HG03066 (cell line): Measurements from ENCODE around the gene LCE1C.

ENCODE experiments used
- ATAC-seq: cut with Tn5 transposase; IDR thresholded peaks from one replicate; pipeline ENCODE4 v1.9.1; 2021; ENCODE audit warnings: low read depth; ENCODE audit not compliant: unreplicated experiment

The LCE1C gene, protein sequence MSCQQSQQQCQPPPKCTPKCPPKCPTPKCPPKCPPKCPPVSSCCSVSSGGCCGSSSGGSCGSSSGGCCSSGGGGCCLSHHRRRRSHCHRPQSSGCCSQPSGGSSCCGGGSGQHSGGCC

DNA sequence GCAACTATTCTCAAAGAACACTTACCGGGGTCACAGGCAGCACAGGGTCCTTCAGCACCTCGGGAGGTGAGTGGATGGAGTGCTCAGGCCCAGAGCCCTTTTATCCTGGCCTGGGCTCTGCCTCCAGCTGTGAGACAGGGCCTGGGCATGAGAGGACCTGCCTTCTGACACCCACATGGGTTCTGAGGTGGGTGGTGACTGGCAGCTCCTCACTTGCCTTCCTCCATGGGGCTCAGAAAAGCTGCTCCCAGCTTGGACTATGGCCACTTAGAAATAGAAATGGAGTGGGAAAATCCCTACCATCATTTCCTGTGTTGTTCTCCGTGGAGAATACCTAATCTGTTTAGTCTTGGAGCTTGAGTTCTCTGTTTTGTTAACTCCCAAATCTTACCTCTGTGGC is at the start of gene LCE1C:
TSS of gene LCE1C (minus strand) at position 76 of the 400 bp plus-strand sequence. CDS start 1,173 bp downstream, outside the sequence.
- no peak for ATAC-seq

DNA sequence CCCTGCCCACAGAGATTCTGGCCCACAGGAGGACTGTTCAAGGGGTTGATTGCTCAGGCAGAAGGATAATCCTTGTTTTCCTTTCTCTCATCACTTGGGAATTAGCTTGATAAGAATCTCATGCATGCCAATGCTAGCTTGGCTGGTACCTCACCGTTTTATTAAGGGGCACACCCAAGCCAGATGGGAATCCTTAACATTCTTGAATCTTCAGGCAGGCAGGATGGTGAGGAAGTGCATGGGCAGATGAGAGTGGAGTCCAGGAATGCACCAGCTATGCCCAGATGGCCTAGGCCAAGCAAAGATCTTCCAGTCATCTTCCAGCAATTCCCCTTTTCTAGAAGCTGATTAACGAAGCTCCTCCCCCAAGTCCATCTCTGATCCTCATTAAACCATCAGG is 49.2 kb upstream of the LCE1C start:
- no peak for ATAC-seq

DNA sequence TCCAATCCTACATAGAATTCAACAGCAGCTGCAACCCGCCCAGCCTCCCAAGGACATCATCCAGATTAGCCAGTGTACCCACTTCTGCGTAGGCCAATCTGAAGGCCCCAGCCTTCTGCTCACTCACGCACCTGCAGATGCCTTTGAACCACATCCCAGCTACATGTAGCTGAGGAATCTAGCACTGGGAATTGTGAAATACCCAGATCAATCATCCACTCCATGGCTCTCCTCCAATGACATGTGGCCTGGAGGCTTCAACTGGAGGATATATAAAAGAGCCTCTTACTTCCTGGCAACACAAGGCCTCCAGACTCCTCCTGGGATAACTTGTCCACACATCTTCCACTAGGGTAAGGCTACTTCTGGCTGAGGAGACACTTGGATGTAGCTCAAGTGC is 36.1 kb upstream of the LCE1C start, which contains the start of gene LCE6A:
TSS of gene LCE6A (plus strand) at position 301 of the 400 bp plus-strand sequence. CDS start 665 bp downstream, outside the sequence.
- ATAC-seq, result no peak

DNA sequence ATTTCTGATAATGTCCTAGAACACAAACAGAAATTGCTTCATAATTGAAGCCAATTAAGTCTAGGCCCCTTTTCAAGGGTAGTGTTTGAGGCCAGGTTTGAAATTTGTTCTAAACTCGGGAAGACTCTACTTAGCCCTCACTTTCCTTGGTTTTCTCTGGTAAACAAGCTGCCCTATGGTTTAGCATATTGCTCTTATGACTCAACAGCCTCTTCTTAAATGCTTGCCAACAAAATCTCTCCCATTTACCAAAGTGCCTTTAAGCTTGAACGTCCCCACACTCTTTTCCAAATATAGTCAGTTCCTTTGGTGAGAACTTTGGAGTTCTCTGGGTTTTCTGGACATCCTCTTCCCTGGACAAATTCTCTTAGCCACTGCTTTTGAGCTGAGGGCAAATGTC is 30.4 kb upstream of the LCE1C start:
- ATAC-seq, result no peak

DNA sequence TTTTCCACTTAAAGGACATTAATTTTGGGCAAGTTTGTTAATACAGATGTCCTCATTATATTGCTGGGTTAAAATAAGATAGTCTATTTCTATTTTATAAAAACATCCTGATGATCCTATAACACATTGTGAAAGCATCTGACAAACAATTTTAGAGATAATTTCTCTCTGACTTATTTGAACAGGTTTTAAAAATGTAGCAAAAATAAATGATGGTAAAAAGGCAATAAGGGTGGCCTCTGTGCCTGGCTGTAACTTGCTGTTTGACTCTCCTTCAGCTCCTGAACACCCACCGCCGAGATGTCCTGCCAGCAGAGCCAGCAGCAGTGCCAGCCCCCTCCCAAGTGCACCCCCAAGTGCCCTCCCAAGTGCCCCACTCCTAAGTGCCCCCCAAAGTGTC is 20.7 kb upstream of the LCE1C start, which contains the start of gene LCE1A:
TSS of gene LCE1A (plus strand) at position 301 of the 400 bp plus-strand sequence. CDS start at position 301, 0 bp downstream.
- ATAC-seq, result no peak

DNA sequence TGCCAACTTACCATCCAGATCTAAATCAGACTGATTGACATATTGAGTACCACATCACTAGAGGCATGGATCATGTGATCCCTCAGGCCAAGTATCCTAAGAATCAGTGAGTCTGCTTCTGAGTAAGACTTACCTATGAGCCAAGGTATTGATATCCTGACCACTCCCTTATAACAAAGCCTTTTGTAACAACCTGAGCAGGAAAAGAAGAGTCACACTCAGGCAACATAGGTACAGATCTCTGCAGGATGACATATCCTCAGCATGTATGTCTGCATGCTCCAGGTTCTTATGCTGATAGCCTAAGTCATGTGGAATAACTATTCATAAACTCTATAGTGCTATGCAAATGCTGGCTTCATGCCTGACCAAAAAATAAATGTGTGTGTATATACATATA is 18.5 kb upstream of the LCE1C start:
- ATAC-seq, result no peak

DNA sequence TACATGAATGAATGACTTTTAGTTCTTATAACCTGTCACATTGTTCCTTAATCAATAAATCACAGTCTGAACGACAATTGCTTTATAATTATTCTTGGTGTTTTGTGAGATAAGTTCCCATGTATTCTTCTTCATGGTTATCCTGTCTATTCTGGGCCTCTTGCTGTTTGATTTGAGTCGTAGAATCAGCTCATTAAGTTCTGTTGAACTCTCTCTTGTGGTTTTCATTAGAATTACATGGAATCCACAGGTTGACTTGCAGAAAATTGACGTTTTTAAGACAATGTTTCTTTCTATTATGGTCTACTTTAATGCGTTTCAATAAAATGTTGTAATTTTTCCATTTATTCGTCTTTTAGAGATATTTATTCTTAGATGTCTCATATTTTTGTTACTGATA is 16.8 kb upstream of the LCE1C start:
- ATAC-seq, result no peak

DNA sequence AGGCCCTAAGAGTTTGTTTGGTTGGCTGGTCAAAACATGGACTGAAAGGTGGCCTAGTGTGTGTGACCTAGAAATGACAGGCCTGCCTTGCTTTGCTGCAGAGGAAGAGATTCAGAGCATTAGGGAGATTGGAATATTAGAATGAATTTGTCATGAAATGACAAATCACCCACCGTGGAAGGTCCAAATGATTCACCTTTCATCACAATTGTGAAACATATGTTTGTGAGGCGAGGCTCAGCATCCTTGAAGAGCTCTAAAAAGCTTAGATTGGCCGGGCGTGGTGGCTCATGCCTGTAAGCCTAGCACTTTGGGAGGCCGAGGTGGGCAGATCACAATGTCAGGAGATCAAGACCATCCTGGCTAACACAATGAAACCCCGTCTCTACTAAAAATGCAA is 10.9 kb upstream of the LCE1C start:
- ATAC-seq, result no peak

DNA sequence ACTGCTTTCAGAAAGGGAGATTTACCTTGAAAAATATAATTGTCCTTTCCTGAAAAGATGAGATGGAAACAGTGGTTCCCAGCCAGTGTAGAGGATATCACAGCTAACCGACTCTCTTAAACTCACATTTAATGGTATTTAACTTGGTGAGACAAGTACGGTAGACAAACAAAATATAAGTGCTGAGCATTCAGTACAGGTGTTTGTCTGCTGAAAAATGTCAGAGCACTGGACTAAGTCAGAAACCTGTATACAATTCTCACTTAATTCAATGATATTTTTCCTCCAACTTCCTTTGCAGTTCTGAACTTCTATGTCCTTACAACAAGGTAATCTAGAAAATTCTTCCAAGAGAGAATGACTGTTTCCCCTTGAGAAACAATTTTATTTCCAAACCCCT is 5.2 kb upstream of the LCE1C start, which contains the start of gene LCE1B:
TSS of gene LCE1B (plus strand) at position 301 of the 400 bp plus-strand sequence. CDS start 476 bp downstream, outside the sequence.
- ATAC-seq, result no peak

DNA sequence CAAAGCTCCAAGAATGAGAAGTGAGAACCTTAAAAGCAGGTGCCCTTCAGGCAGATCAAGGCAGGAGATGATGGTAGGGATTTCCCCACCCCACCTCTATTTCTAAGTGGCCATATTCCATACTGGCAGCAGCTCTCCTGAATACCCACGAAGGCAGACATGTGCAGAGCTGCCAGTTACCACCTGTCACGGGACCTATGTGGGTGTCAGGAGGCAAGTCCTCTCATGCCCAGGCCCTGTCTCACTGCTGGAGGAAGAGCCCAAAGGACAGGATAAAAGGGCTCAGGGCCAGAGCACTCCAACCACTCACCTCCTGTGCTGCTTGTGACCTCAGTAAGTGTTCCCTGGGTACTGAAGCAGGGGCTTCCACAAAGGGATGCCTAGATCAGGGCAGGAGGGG is 4.6 kb upstream of the LCE1C start:
- no peak for ATAC-seq

DNA sequence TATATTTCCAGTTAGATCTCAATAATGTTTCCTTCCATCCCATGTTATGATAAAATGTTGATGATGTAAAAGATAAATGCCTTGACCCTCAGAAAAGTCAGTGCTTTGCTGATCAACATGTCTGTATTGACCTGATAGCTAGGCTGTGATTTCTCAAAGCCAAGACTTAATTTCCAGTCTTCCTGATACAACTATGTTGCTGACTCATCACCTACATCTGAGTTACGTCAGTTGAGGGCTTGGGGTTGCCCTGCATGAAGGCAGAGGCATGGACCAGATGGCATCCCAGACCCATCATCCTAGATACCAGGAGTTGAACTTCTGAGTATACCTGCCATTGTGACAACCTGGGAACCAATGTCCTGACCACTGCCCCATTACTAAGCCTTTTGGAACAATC is 5.1 kb downstream of the LCE1C start:
- no peak for ATAC-seq

DNA sequence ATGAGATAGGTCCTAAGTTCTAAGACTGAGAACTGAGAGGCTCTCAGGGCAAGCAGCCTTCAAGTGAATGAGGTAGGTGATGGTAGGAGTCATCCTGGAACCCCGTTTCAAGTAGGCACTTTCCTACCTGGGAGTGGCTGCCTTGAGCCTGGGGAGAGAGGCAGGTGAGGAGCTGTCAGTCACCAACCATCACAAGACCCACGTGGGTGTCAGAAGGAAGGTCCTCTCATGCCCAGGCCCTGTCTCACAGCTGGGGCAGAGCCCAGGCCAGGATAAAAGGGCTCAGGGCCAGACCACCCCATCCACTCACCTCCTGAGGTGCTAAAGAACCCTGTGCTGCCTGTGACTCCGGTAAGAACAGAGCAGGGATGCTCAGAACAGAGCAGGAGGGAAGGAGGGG is 10.0 kb downstream of the LCE1C start, which contains the start of gene LCE1D:
TSS of gene LCE1D (plus strand) at position 301 of the 400 bp plus-strand sequence. CDS start 1,074 bp downstream, outside the sequence.
- no peak for ATAC-seq

DNA sequence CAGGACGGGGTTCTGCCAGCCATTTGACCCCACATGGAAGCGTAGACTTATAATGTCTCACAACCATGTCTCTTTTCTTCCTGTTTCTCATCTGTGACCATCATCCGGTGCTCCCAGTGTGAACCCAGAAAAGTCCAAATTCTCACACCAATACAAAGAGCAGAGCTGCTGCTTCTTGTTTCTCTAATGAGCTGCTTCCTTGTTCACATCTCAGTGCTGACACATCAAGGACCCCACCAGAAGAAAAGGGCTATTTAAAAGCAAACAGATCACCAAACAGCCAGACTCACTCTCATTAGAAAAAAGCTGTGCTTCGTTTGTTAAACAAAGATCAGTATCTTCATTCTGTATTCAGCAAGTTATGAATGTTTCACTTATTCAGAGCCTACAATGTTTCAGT is 10.8 kb downstream of the LCE1C start:
- no peak for ATAC-seq

DNA sequence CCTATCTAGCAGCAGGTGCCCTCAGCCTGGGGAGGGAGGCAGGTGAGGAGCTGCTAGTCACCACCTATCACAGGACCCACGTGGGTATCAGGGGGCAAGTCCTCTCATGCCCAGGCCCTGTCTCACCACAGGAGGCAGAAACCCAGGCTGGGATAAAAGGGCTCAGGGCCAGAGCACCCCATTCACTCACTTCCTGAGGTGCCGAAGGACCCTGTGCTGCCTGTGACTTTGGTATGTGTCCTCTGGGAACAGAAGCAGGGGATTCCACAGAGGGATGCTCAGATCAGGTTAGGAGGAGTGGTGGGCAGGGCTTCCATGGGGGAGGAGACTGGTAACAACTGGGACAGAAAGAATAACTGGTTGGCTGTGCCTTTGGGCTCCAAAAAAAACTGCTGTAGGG is 20.4 kb downstream of the LCE1C start, which contains the start of gene LCE1E:
TSS of gene LCE1E (plus strand) at position 181 of the 400 bp plus-strand sequence. CDS start 1,043 bp downstream, outside the sequence.
- ATAC-seq, result no peak

DNA sequence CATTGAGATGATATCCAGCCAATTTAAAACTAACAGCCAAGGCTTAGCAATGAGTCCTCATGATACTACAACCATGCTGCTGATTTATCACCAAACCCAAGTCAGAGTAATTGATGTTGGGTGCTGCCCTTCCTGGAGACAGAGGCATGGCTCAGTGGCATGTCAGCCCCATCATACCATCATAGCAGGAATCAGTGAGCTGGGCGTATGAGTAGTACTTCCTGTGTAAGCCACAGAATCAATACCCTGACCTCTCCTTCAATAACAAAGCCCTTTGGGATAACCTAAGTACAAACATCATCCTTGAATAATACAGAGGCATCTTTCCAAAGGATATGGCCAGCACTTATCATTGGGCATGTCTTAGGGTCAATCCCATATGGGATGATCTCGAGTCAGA is 23.4 kb downstream of the LCE1C start:
- ATAC-seq, result no peak

DNA sequence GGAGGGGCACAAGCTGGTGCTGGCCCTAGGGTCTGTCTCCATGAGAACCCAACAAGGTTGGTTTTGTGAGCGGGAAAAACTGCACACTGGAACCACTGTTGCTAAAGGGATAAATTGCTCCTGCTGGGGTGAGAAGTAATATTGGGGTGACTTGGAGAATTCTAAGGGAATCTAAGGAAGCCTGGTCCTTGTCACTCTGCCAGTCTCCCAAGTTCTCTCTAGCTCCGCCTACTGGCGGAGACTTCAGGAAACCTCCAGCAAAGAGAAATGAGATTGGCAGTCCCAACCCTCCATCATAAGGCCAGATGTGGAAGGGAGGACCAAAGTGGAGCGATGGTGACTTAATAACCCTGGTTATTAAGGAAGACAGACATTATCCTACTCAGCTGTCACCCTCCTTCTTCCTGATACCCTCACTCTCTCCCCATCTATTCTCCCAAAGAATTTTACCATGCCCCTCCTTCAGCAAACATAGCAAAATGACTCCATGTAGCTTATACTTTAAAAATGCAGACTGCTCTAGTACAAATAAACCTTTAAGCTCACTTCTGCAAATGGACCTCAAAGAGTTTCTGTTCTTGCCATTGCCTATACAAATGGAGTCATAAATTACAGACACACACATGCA is 28.8 kb downstream of the LCE1C start:
- ATAC-seq, result no peak

DNA sequence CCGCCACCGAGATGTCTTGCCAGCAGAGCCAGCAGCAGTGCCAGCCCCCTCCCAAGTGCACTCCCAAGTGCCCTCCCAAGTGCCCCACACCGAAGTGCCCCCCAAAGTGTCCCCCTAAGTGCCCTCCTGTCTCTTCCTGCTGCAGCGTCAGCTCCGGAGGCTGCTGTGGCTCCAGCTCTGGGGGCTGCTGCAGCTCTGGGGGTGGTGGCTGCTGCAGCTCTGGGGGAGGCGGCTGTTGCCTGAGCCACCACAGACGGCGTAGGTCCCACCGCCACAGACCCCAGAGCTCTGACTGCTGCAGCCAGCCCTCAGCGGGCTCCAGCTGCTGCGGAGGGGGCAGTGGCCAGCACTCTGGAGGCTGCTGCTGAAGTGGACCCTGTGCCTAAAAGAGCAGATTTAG is 30.1 kb downstream of the LCE1C start:
- no peak for ATAC-seq

DNA sequence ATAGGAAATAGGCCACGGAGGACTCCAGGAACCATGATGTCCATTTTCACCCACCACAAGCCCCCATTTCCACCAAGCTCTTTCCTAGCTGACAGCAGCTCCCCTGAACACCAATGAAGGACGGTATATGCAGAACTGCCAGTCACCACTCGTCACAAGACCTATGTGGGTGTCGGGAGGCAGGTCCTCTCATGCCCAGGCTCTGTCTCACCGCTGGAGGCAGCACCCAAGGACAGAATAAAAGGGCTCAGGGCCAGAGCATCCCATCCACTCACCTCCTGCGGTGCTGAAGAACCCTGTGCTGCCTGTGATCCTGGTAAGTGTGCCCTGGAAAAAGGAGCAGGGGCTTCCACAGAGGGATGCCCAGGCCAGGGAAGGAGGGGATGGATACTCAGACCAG is 31.6 kb downstream of the LCE1C start, which contains the start of gene LCE1F:
TSS of gene LCE1F (plus strand) at position 266 of the 400 bp plus-strand sequence. CDS start 1,232 bp downstream, outside the sequence.
- no peak for ATAC-seq

DNA sequence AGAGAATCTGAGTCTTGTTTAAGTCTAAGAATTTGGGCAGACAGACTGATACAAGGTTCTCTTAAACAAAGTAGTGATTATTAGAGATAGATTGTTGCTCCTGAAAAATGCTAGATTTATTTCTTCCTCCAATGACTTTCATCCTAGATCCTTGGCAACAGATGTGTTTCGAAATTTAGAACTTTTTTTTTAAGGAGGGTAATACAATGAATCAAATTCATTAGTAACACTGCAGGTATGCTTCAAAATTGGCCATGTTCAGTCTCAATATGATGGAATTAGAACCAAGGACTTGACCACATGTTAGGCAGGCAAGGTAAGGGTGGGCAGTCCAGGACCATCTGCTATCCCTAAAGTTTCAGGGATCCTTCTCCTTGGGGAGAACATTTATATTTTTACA is 36.0 kb downstream of the LCE1C start:
- no peak for ATAC-seq

DNA sequence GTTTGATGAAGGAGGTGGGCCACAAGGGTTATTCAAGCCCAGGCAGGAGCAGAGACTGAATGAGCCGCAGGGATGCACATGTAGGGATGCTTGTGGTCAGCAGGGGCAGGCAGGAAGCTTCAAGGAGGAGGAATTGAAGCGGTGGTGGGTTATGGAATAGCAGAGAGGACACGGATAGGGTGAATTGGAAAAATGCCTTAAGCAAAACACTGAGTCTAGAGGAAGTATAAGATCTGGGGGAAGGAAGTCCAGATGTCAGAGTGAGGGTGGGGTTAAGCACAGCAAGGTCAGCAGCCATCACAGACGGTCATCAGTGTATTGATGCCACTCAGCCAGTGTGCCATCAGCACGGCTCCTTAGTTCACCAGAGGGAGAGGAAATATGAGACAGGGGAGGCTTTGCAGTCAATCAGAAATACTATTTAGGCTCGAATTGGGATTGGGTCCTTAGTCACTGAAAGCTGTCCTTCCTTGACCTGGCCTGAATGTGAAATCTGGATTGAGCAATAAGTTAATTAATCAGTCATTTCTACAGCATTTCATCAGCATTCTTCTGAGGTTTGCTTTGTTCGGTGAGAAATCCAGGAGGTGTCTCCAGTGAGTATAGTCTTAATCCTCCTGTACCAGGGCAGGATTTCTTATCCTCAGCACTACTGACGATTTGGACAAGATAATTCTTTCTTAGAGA is 37.5 kb downstream of the LCE1C start:
- ATAC-seq, result no peak

DNA sequence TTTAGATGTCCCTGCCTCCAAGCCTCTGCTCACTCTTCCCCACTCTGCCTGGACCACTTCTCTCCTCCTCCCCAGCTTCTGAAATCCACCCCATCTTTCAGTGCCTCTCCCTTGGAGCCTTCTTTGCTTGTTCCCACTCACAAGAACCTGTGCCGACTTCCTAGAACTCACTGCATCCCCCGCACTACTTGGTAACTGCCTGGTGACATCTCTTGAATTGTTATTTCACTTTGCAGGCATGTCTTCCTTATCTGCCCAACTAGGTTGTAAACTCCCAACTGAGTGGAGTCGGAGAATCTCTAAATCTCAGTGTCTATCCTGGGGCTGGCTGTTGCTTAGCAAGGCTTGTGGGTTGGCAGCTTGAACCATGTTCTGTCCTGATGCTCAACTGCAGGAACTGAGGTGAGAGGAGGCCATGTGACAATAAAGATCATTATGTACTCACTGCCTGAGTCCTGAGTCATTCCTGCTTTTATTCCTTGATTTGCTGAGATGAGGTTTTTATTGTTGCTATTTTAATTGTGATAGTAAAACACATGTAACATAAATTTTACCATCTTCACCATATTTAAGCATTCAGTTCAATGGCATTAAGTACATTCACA is 44.7 kb downstream of the LCE1C start:
- ATAC-seq, result no peak
